H1 (cell line): ENCODE data around the gene LRRC26. TPM values are rescaled to one million over a fixed set of nuclear protein-coding genes. Genes with fewer than 3 reads are reported as not detected.

Experiments used
- CTCF ChIA-PET: fragments of 300-600 bp; sonication (Branson Sonifier 250); formaldehyde crosslinking; loops from one replicate; lab custom pipeline; 2021; ENCODE audit not compliant: partially characterized antibody; lab: Charles Lee
- POLR2A ChIA-PET: fragments of 300-600 bp; sonication (Branson Sonifier 250); formaldehyde crosslinking; loops from one replicate; lab custom pipeline; 2021; ENCODE audit warnings: inconsistent platforms; ENCODE audit not compliant: partially characterized antibody; lab: Charles Lee
- DNase-seq, 2 experiments: peaks; one replicate each; pipeline versions ENCODE4 v3.0.0 to v3.0.0-alpha.2; 2010 to 2022; ENCODE audit warnings: low spot score in 2 of 2, low read depth in 1 of 2, mixed read lengths in 1 of 2
- FAIRE-seq: peaks from 2 replicates; lab custom pipeline; 2011; peaks lifted over from hg19 to GRCh38; lab: Jason Lieb, UNC
- H2AFZ ChIP-seq: 2 replicates; pipeline ENCODE4 v1.8.1; 2012; ENCODE audit warnings: low read length, inconsistent platforms
- H2AK5ac ChIP-seq: 2 replicates; pipeline ENCODE4 v1.6.1; 2013; ENCODE audit warnings: low read depth, low read length
- H2BK120ac ChIP-seq: replicated peaks from 2 replicates; pipeline ENCODE3; 2013; ENCODE audit warnings: low read depth, low read length, inconsistent platforms
- H2BK12ac ChIP-seq: 2 replicates; pipeline ENCODE4 v1.6.1; 2013; ENCODE audit warnings: low read depth, low read length
- H2BK15ac ChIP-seq: 2 replicates; pipeline ENCODE4 v1.6.1; 2013; ENCODE audit warnings: low read length
- H2BK20ac ChIP-seq: 2 replicates; pipeline ENCODE4 v1.6.1; 2013; ENCODE audit warnings: low read length
- H2BK5ac ChIP-seq: 2 replicates; pipeline ENCODE4 v1.6.1; 2013; ENCODE audit warnings: low read depth, low read length
- H3K14ac ChIP-seq: 2 replicates; pipeline ENCODE4 v1.6.1; 2013; ENCODE audit warnings: inconsistent platforms; ENCODE audit not compliant: insufficient read length
- H3K18ac ChIP-seq: 2 replicates; pipeline ENCODE4 v1.6.1; 2013; ENCODE audit warnings: low read length; ENCODE audit errors: extremely low read depth
- H3K23ac ChIP-seq: 2 replicates; pipeline ENCODE4 v1.6.1; 2013; ENCODE audit warnings: inconsistent platforms; ENCODE audit not compliant: insufficient read length
- H3K23me2 ChIP-seq: 2 replicates; pipeline ENCODE4 v1.6.1; 2013; ENCODE audit warnings: low read depth, low read length
- H3K27ac ChIP-seq: 2 replicates; pipeline ENCODE4 v1.6.1; 2011; ENCODE audit warnings: low read depth, low read length, inconsistent platforms
- H3K27me3 ChIP-seq, 4 experiments: replicated peaks in 1 of 4; 1 replicate in 1 of 4; 2 replicates in 3 of 4; pipeline versions ENCODE4 v1.6.1 to v1.8.1; 2011 to 2013; ENCODE audit warnings: low read length in 3 of 4, mild to moderate bottlenecking in 3 of 4, inconsistent platforms in 2 of 4, mixed read lengths in 2 of 4, moderate library complexity in 1 of 4; ENCODE audit not compliant: control insufficient read depth in 3 of 4, insufficient read depth in 3 of 4; ENCODE audit errors: extremely low read depth in 1 of 4
- H3K36me3 ChIP-seq, 4 experiments: 2 replicates each; pipeline versions ENCODE4 v1.6.1 to v1.8.1; 2011 to 2013; ENCODE audit warnings: mild to moderate bottlenecking in 4 of 4, low read length in 3 of 4, moderate library complexity in 2 of 4, control low read depth in 1 of 4, inconsistent platforms in 1 of 4; ENCODE audit not compliant: insufficient read depth in 4 of 4, control insufficient read depth in 2 of 4
- H3K4ac ChIP-seq: replicated peaks from 2 replicates; pipeline ENCODE3; 2013; ENCODE audit warnings: low read length, low read depth, mixed read lengths, inconsistent platforms; ENCODE audit not compliant: insufficient read length
- H3K4me1 ChIP-seq, 4 experiments: replicated peaks in 1 of 4; 1 replicate in 1 of 4; 2 replicates in 3 of 4; pipeline versions ENCODE4 v1.6.1 to v1.8.1; 2011 to 2013; ENCODE audit warnings: low read length in 3 of 4, inconsistent platforms in 2 of 4, mixed read lengths in 1 of 4; ENCODE audit not compliant: insufficient read depth in 4 of 4, control insufficient read depth in 3 of 4
- H3K4me2 ChIP-seq, 2 experiments: 2 replicates each; pipeline versions ENCODE4 v1.6.1 to v1.8.1; 2011 to 2013; ENCODE audit warnings: low read depth in 2 of 2, low read length in 2 of 2, control low read depth in 1 of 2, inconsistent platforms in 1 of 2, mild to moderate bottlenecking in 1 of 2; ENCODE audit not compliant: insufficient read depth in 1 of 2
- H3K4me3 ChIP-seq, 4 experiments: fragments of 200-600, 300-600 bp in 1 of 4; sonication (generic), shearing (Covaris generic), sonication (Bioruptor Twin) in 1 of 4; 2 replicates each; pipeline versions ENCODE4 v1.5.1 to v1.8.1; 2011 to 2016; ENCODE audit warnings: low read length in 4 of 4, low read depth in 3 of 4, control low read depth in 2 of 4, inconsistent platforms in 2 of 4, mild to moderate bottlenecking in 2 of 4, mixed read lengths in 1 of 4, moderate library complexity in 1 of 4; ENCODE audit not compliant: insufficient read depth in 2 of 4; ENCODE audit errors: extremely low read depth in 1 of 4
- H3K56ac ChIP-seq: replicated peaks from 2 replicates; pipeline ENCODE3; 2013; ENCODE audit warnings: low read depth, mild to moderate bottlenecking, mixed read lengths, low read length, inconsistent platforms; ENCODE audit not compliant: insufficient read length
- H3K79me1 ChIP-seq: 2 replicates; pipeline ENCODE4 v1.6.1; 2013; ENCODE audit warnings: low read depth, low read length, control low read depth
- H3K79me2 ChIP-seq, 2 experiments: 2 replicates each; pipeline versions ENCODE4 v1.6.1 to v1.8.1; 2012 to 2013; ENCODE audit warnings: low read length in 2 of 2, mild to moderate bottlenecking in 2 of 2, inconsistent platforms in 1 of 2; ENCODE audit not compliant: insufficient read depth in 2 of 2, control insufficient read depth in 1 of 2
- H3K9ac ChIP-seq, 4 experiments: replicated peaks in 1 of 4; 1 replicate in 1 of 4; 2 replicates in 3 of 4; pipeline versions ENCODE4 v1.6.1 to v1.8.1; 2011 to 2013; ENCODE audit warnings: low read depth in 3 of 4, low read length in 3 of 4, control low read depth in 2 of 4, mild to moderate bottlenecking in 2 of 4, moderate library complexity in 2 of 4, inconsistent platforms in 1 of 4; ENCODE audit errors: extremely low read depth in 1 of 4
- H3K9me3 ChIP-seq, 2 experiments: 2 replicates each; pipeline versions ENCODE4 v1.6.1 to v1.8.1; 2012 to 2013; ENCODE audit warnings: mild to moderate bottlenecking in 2 of 2, moderate library complexity in 2 of 2, control low read depth in 1 of 2, inconsistent platforms in 1 of 2, low read depth in 1 of 2, low read length in 1 of 2, mixed read lengths in 1 of 2; ENCODE audit not compliant: insufficient read depth in 2 of 2
- H4K20me1 ChIP-seq, 2 experiments: replicated peaks in 1 of 2; 2 replicates each; pipeline versions ENCODE3 to v1.8.1; 2011 to 2013; ENCODE audit warnings: inconsistent platforms in 2 of 2, low read length in 2 of 2, mild to moderate bottlenecking in 1 of 2; ENCODE audit not compliant: insufficient read depth in 2 of 2, control insufficient read depth in 1 of 2
- H4K5ac ChIP-seq: 2 replicates; pipeline ENCODE4 v1.6.1; 2013; ENCODE audit warnings: low read length, low read depth, mixed read lengths, inconsistent platforms; ENCODE audit not compliant: insufficient read length
- H4K8ac ChIP-seq: 2 replicates; pipeline ENCODE4 v1.8.0; 2013; ENCODE audit warnings: mild to moderate bottlenecking, moderate library complexity, low read length, inconsistent platforms; ENCODE audit not compliant: insufficient read depth; ENCODE audit errors: extremely low read depth
- H4K91ac ChIP-seq: replicated peaks from 2 replicates; pipeline ENCODE3; 2013; ENCODE audit warnings: low read length, mixed read lengths, inconsistent platforms; ENCODE audit not compliant: insufficient read length
- BACH1 ChIP-seq: IDR thresholded peaks from 2 replicates; pipeline ENCODE4 v1.6.1; 2012; ENCODE audit warnings: low read length, improper control_type of control experiment
- BRCA1 ChIP-seq: IDR thresholded peaks from 2 replicates; pipeline ENCODE4 v1.6.1; 2012; ENCODE audit warnings: low read depth, low read length, improper control_type of control experiment
- CTBP2 ChIP-seq: IDR thresholded peaks from 2 replicates; pipeline ENCODE4 v1.7.0; 2011; ENCODE audit warnings: borderline replicate concordance, mild to moderate bottlenecking, moderate library complexity, mixed read lengths, low read length; ENCODE audit not compliant: insufficient read depth, insufficient read length
- EZH2 ChIP-seq: fragments of 200-600 bp; sonication (generic); IDR thresholded peaks from 2 replicates; pipeline ENCODE4 v1.7.1; 2012; ENCODE audit warnings: low read depth, mild to moderate bottlenecking, moderate library complexity, low read length, inconsistent platforms; ENCODE audit not compliant: severe bottlenecking
- RAD21 ChIP-seq, 2 experiments: IDR thresholded peaks in 1 of 2; conservative IDR thresholded peaks in 1 of 2; 2 replicates each; pipeline ENCODE4 v1.6.1; 2011; ENCODE audit warnings: low read depth in 2 of 2, low read length in 2 of 2, improper control_type of control experiment in 1 of 2, inconsistent platforms in 1 of 2, mild to moderate bottlenecking in 1 of 2, moderate library complexity in 1 of 2
- RNF2 ChIP-seq: fragments of 200-900, 300-1000 bp; sonication (generic); IDR thresholded peaks from 2 replicates; pipeline ENCODE4 v1.7.1; 2016; ENCODE audit warnings: borderline replicate concordance, low read depth, mild to moderate bottlenecking, antibody characterized with exemption, low read length; ENCODE audit not compliant: poor library complexity, severe bottlenecking; ENCODE audit errors: missing control alignments
- TEAD4 ChIP-seq: IDR thresholded peaks from 2 replicates; pipeline ENCODE4 v1.6.1; 2012; ENCODE audit warnings: low read depth, low read length, inconsistent platforms, mixed read lengths
- WGBS, 2 experiments: shearing (Covaris generic) in 1 of 2; methylation state at CpG; one replicate each; pipeline versions ENCODE4 v1.1.6 to v1.1.7; 2013 to 2015; ENCODE audit warnings: low lambda C conversion rate in 2 of 2, mixed read lengths in 2 of 2, inconsistent platforms in 1 of 2, low coverage in 1 of 2, missing lambda C conversion rate in 1 of 2; ENCODE audit not compliant: insufficient replicate concordance in 2 of 2, insufficient coverage in 1 of 2, insufficient read length in 1 of 2; ENCODE audit errors: extremely low coverage in 1 of 2, missing lambda C conversion rate in 1 of 2; 5-methylcytosine and 5-hydroxymethylcytosine counted together
- polyA plus RNA-seq, 7 experiments: library from polyadenylated mRNA; depleted of rRNA in 3 of 7; stranded (reverse) in 5 of 7; unstranded in 2 of 7; fragments of >200 nt in 5 of 7; fragments of 200-250 nt in 2 of 7; gene quantifications; 1 replicate in 5 of 7; 2 replicates in 1 of 7; 4 replicates in 1 of 7; pipeline versions ENCODE4 v1.2.1 to v1.2.3, GENCODE V29; 2011 to 2013; ENCODE audit warnings: missing spikeins in 2 of 7, mixed read lengths in 2 of 7
- total RNA-seq: library from RNA; stranded (reverse); fragmentation: NEBNext Ultra II Directional; extraction: Animal tissue kit (Norgen Biotek cat#: 25700); gene quantifications from 2 replicates; pipeline ENCODE4 v1.2.1, GENCODE V29; 2021

LRRC26 gene
- total and polyA plus RNA-seq, 2 of the 8 experiments (the other 6 are each of a cell fraction or from before 2014, with no cell fraction given): 0.34 to 0.85 TPM

GRCh38 chr9:137194909-137195308, 25.1 kb upstream of the LRRC26 start:
- Histone ChIP-seq H4K8ac (no peak overlapping the region), H2AFZ (no peak overlapping the region), H3K4me1 (peaks cover 0 to 24% (median 14%) of the 10 kb centered on the region in 4 experiments; a peak in 6 of 7 replicates), H3K9me3 (no peaks in the 10 kb centered on the region), H3K27me3 (no peaks in the 10 kb centered on the region), H3K36me3 (peaks cover 0 to 2% (median under 1%) of the 10 kb centered on the region in 4 experiments; a peak in 2 of 8 replicates), H3K79me2 (peaks cover 0 to 24% of the 10 kb centered on the region in 2 experiments; a peak in 1 of 4 replicates), H4K20me1 (peaks cover 13 to 32% of the 10 kb centered on the region in 2 experiments), H3K9ac (peak overlapping the region in 1 of 4 experiments; percentile 22; a peak in 1 of 7 replicates), H2BK120ac (no peak overlapping the region), H2BK15ac (no peak overlapping the region), H3K4me2 (no peak overlapping the region), H4K5ac (no peak overlapping the region), H3K18ac (no peak overlapping the region; the same call in 1 of the 2 replicates), H3K14ac (no peak overlapping the region), H3K23ac (no peak overlapping the region), H2BK20ac (no peak overlapping the region), H2BK12ac (no peak overlapping the region), H2BK5ac (peak overlapping the region; percentile 60; the same call in 1 of the 2 replicates), H3K23me2 (peaks cover 3% of the 10 kb centered on the region; the same call in 1 of the 2 replicates), H3K79me1 (peaks cover 22% of the 10 kb centered on the region), H4K91ac (no peak overlapping the region), H2AK5ac (no peak overlapping the region), H3K4ac (no peak overlapping the region), H3K4me3 (no peak overlapping the region), H3K56ac (no peak overlapping the region), H3K27ac (peak overlapping the region; percentile 19; the same call in 1 of the 2 replicates)
- WGBS, 2 experiments: 82% methylated on average over 10 of the region's 10 CpGs; no CpG with 5 or more reads in 1 of the 2 experiments
- CTCF ChIA-PET: interaction anchor here (0.6 to 14.0 kb wide), 14 partner anchors 8 to 77 kb away, joined by 3 to 204 read pairs (median 4); partner anchors contain the start of genes CYSRT1, LRRC26, NDOR1 and RNF208
- no peak for DNase-seq
- no peak for FAIRE-seq
- POLR2A ChIA-PET: interaction anchor here (0.8 to 11.0 kb wide), 10 partner anchors 12 to 67 kb away, joined by 3 to 107 read pairs (median 6); partner anchors contain the start of genes LRRC26, NDOR1 and TMEM203
- TF ChIP-seq RAD21 (IDR thresholded peaks at IDR 0.05 in 1 of 2, conservative IDR thresholded peaks at IDR 0.05 in 1 of 2; ENCODE audit: low read depth in 2 of 2, low read length in 2 of 2) (no peak), TEAD4 (no peak), RNF2 (no peak), EZH2 (no peak), BACH1 (no peak), BRCA1 (no peak), CTBP2 (no peak)
